NCI-H2107 (cell line): Measurements from ENCODE around the gene PSG7.
"Not testable (repeated sequence)": the region's sequence is repeated elsewhere in the genome, so short reads cannot be mapped to it uniquely, and the experiment has no call there.

Experiments used
- DNase-seq: peaks from one replicate; lab custom pipeline; 2025; lab: John Stamatoyannopoulos, UW

The PSG7 gene

GRCh38 chr19:42913516-42913915, 23.5 kb downstream of the PSG7 start:
- DNase-seq: not testable (repeated sequence)

DNA sequence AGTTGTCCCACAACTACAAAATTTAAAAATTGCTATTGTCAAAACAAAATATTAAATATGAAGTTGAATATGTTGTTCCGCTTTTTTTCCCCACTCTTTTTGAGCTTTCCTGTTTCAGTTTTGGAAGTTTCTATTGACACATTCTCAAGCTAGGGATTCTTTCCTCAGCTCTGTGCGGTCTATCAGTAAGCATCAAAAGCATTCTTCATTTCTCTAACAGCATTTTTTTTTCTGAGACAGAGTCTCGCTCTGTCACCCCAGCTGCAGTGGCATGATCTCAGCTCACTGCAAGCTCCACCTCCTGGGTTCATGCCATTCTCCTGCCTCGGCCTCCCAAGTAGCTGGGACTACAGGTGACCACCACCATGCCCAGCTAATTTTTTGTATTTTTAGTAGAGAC, 24.1 kb downstream of the PSG7 start:
- not testable (repeated sequence) for DNase-seq

GRCh38 chr19:42911731-42912130, 25.3 kb downstream of the PSG7 start:
- DNase-seq: not testable (repeated sequence)

GRCh38 chr19:42906162-42906561, 30.8 kb downstream of the PSG7 start:
- DNase-seq: not testable (repeated sequence)

DNA sequence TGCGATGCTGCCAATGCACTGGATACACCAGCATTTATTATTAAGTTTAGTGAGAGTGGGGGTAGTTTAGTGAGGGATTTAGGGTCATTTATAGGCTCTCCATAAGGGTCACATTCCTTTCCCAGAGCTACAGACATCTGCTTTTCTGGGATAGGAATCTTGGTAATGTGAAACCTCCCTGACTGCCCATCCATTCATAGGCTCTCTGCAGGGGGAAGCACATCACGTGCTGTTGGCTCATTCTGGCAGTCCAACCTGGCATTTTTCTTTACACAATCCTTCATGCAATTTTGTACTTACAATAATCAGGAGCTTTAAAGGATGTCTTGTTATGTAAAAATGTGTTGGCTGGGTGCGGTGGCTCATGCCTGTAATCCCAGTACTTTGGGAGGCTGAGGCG, 36.4 kb downstream of the PSG7 start:
- not testable (repeated sequence) for DNase-seq

DNA sequence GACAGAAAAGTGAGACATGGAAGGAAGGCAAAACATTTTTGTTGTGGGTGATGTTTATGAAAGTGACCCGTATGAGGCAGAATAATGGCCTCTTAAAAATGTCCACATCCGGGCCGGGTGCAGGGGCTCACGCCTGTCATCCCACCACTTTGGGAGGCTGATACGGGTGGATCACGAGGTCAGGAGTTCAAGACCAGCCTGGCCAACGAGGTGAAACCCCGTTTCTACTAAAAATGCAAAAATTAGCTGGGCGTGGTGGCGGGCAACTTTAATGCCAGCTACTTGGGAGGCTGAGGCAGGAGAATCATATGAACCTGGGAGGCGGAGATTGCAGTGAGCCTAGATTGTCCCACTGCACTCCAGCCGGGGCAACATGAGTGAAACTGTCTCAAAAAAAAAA, 37.3 kb downstream of the PSG7 start:
- DNase-seq: not testable (repeated sequence)

DNA sequence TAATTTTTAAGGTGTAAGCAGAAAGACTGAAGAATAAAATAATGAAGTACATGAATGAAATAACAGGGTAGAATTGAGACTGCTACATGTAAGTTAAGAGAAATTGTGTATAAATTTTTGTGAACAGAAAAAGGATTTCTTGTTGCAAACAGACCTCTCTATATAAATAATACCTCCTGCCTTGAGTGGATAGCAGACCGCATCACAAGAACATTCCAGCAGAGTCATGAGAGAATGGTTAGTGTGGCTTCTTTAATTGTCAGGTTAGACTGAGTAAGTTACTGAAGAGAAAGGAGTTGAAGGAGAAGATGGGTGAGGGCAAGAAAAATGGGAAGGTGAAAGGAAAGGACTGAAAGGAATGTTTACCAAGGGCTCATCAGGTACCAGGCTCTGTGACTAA, 37.9 kb downstream of the PSG7 start:
- not testable (repeated sequence) for DNase-seq

DNA sequence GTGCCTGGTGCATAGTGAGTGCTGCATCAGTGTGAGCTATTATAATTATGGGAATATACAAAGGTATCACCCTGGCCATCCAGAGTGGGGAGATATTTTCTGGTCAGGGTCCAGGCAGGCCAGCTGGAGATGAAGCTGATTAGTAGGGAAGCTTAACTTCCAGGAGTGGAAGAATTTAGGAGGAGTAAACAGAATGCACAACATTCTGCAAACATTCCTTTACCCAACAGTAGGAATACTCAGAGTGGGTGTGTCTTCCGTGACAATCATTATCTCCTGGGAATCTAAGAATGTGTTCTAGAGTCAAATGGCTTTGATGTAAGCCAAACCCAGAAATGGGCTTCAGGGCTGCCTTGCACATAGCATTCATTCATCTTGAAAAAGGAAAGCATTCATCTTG, 38.4 kb downstream of the PSG7 start:
- DNase-seq: not testable (repeated sequence)

DNA sequence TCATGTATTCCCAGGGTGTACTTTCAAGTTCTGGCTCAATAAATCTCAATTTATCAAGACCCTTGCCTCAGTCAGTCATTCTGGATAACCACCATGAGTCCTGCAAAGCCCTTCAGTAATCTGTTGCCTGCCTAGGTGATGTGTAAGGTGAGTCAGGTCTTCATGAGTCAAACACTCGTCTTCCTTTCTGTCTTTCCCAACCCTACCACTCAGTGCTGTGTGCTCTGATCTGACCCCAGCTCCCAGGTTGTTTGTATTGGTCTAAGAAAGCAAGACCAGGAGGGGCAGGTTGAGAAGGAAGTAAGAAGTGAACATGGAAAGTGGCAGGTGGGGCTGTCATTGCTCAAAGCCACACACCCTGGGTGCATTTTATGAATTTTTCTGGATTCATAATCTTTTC, 39.3 kb downstream of the PSG7 start:
- DNase-seq: not testable (repeated sequence)

DNA sequence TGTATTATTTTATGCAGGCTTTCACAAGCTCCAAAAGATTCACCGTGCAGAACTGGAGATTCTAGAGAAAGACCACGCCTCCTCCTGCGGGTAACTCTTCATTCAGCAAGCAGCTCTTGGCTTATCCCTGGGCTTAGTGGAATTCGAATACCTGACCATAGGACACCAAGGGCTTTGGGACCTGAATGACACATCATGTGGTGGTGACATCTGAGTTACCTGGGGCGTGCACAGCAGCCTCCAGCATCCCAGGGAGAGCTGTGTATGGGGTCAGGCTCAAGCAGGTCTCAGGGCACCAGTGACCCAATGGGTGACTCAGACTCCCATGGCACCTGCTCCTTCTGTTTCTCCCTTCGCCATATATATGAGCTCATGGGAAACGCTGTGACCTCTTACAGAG, 46.6 kb downstream of the PSG7 start:
- not testable (repeated sequence) for DNase-seq

GRCh38 chr19:42887876-42888445, 49.0 kb downstream of the PSG7 start:
- DNase-seq: not testable (repeated sequence)

DNA sequence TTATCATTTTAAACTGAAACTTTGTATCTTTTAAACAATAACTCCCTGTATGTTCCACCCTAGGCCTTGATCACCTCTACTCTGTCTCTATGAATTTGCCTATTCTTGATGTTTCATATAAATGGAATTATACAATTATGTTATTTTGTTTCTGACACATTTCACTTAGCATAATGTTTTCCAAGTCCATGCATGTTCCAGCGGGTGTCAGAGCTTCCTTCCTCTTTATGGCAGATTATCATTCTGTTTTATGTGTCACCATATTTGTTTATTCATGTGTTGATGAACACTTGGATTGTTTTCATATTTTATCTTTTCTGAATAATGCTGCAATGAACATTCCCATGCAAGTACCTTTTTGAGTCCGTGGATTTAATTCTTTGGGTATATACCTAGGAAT, 54.3 kb downstream of the PSG7 start:
- DNase-seq: not testable (repeated sequence)

GRCh38 chr19:42882010-42882409, 55.0 kb downstream of the PSG7 start:
- not testable (repeated sequence) for DNase-seq

GRCh38 chr19:42881279-42881678, 55.7 kb downstream of the PSG7 start:
- not testable (repeated sequence) for DNase-seq

GRCh38 chr19:42880621-42881020, 56.4 kb downstream of the PSG7 start:
- not testable (repeated sequence) for DNase-seq

- DNase-seq: no peak
These were observed 57.4 kb downstream of the PSG7 start, which contains the start of gene PSG1 for GRCh38 chr19:42879613-42880012. Gene PSG1 (minus strand): TSS chr19:42879713. CDS start chr19:42879581, 132 bp downstream.

GRCh38 chr19:42876596-42876995, 60.4 kb downstream of the PSG7 start:
- DNase-seq: not testable (repeated sequence)

GRCh38 chr19:42875881-42876280, 61.1 kb downstream of the PSG7 start:
- not testable (repeated sequence) for DNase-seq

DNA sequence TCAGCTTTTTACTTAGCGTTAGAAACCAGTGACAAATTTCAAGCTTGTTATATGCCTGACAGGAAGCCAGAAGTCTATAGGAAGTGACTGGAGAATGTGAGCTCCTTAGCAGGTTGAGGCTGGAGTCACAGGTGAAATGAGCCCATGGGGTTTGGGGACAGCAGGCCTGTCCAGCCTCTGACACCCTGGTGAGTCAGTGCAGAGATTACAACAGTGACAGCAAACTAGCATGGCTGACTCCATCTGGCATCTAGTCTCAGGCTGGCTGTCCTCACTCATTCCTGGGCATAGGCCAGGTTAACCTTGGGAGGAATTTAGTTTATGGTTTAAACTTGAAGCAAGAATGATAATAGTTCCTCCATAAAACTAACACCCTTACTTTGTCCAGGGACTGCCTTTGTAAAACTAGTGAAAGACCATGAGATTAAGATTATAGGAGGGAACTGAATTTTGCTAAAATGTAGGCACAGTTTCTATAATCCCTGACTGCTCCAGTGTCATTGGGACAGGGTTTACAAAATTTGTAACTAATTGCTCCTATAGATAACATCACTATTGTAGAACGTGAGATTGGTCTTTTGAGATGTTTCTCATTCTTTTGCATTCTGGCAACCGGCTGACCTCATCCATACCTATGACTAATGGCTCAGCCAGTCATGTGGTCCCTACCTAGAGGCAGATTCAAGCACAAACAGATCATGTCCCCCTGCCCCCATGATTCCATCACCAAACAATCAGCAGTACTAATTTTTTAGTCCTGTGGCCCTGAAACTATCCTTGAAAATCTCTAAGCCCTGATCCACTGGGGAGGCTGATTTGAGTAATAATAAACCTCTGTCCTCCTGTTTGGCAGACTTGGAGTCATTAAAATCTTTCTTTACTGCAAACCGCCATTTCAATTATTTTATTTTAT, 61.9 kb downstream of the PSG7 start:
- DNase-seq: not testable (repeated sequence)

GRCh38 chr19:42874136-42874535, 62.9 kb downstream of the PSG7 start:
- not testable (repeated sequence) for DNase-seq
